HAP-1 (cell line): ENCODE results near the gene NECAP2.

Source experiments
- DNase-seq, 2 experiments: peaks; one replicate each; pipeline ENCODE4 v3.0.0-alpha.2; 2016 to 2020; ENCODE audit warnings: low spot score in 2 of 2
- H3K27me3 ChIP-seq: fragments of 250-450 bp; sonication (Bioruptor Pico); 2 replicates; pipeline ENCODE4 v1.5.1; 2020; ENCODE audit warnings: low read depth, mild to moderate bottlenecking, moderate library complexity
- H3K36me3 ChIP-seq: fragments of 250-450 bp; sonication (Bioruptor Pico); replicated peaks from 2 replicates; pipeline ENCODE4 v1.5.1; 2020; ENCODE audit warnings: mild to moderate bottlenecking
- H3K4me1 ChIP-seq: fragments of 250-450 bp; sonication (Bioruptor Pico); 2 replicates; pipeline ENCODE4 v1.5.1; 2020; ENCODE audit warnings: mild to moderate bottlenecking
- H3K4me3 ChIP-seq: fragments of 250-450 bp; sonication (Bioruptor Pico); 2 replicates; pipeline ENCODE4 v1.5.1; 2020; ENCODE audit warnings: mild to moderate bottlenecking, moderate library complexity
- H3K9me3 ChIP-seq: fragments of 250-450 bp; sonication (Bioruptor Pico); 2 replicates; pipeline ENCODE4 v1.5.1; 2020; ENCODE audit warnings: mild to moderate bottlenecking, moderate library complexity
- in situ Hi-C: fragments of 300-500 bp; cut with MboI; formaldehyde crosslinking; loops from 3 replicates; pipeline ENCODE4 v1.14.3; 2020; ENCODE audit warnings: low sequenced_read_pairs, inconsistent platforms, mixed read lengths

Gene NECAP2

DNA sequence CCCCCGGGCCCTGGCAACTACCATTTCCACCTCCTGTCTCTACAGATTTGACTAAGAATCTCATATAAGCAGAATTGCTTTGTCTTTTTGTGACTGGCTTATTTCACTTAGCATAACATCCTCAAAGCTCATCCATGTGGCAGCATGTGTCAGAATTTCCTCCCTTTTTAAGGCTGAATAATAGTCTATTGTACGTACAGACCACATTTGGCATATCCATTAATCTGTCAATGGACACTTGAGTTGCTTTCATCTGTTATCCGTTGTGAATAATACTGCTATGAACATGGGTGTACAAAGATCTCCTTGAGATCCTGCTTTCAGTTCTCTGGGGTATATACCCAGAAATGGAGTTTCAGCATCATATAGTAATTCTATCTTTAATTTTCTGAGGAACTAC is 27.3 kb upstream of the NECAP2 start:
- H3K4me1 ChIP-seq = no peaks in the 10 kb centered on the region
- H3K36me3 ChIP-seq = no peaks in the 10 kb centered on the region
- H3K27me3 ChIP-seq = no peaks in the 10 kb centered on the region
- peak in 1 of 2 experiments; percentile 16 for DNase-seq
- H3K4me3 ChIP-seq = no peak overlapping the region
- no peaks in the 10 kb centered on the region for H3K9me3 ChIP-seq
- in situ Hi-C loops = no loop called here

GRCh38 chr1:16418823-16419425 is 21.6 kb upstream of the NECAP2 start:
- H3K4me1 ChIP-seq = no peaks in the 10 kb centered on the region
- H3K9me3 ChIP-seq = no peaks in the 10 kb centered on the region
- H3K4me3 ChIP-seq = no peak overlapping the region
- DNase-seq = no peak
- in situ Hi-C loops = no loop called here
- no peaks in the 10 kb centered on the region for H3K36me3 ChIP-seq
- H3K27me3 ChIP-seq = no peaks in the 10 kb centered on the region

- DNase-seq = no peak
- H3K4me3 ChIP-seq = no peak overlapping the region
- no peaks in the 10 kb centered on the region for H3K27me3 ChIP-seq
- no peaks in the 10 kb centered on the region for H3K4me1 ChIP-seq
- in situ Hi-C loops = no loop called here
- H3K9me3 ChIP-seq = no peaks in the 10 kb centered on the region
- H3K36me3 ChIP-seq = no peaks in the 10 kb centered on the region
Measured at GRCh38 chr1:16420424-16421118, 20.0 kb upstream of the NECAP2 start.

DNA sequence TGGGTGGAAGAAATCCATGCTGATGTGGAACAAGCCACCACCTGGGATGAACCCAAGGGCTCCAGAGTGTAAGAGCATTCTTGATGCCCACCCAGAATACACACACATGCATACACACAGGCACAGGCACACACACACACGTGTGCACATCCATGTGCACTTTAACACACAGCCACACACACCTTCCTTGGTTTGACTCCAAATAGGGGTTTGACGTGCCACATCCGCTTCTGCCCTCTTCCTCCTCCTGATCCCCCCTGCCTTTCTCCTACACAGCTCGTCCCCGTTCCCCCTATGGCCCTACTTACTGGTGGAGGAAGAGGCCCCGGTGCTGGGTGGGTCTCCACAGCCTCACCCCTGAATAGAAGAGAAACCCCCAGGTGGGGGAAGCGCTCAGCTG is 19.3 kb upstream of the NECAP2 start:
- no peaks in the 10 kb centered on the region for H3K36me3 ChIP-seq
- no peaks in the 10 kb centered on the region for H3K9me3 ChIP-seq
- no peak overlapping the region for H3K4me3 ChIP-seq
- H3K27me3 ChIP-seq = no peaks in the 10 kb centered on the region
- in situ Hi-C loops = no loop called here
- H3K4me1 ChIP-seq = no peaks in the 10 kb centered on the region
- no peak for DNase-seq

- DNase-seq = no peak
- no peak overlapping the region for H3K4me3 ChIP-seq
- H3K4me1 ChIP-seq = no peaks in the 10 kb centered on the region
- H3K9me3 ChIP-seq = no peaks in the 10 kb centered on the region
- H3K36me3 ChIP-seq = no peaks in the 10 kb centered on the region
- in situ Hi-C loops = no loop called here
- no peaks in the 10 kb centered on the region for H3K27me3 ChIP-seq
Measured at GRCh38 chr1:16422041-16422440, 18.5 kb upstream of the NECAP2 start.

- DNase-seq = no peak
- Histone ChIP-seq H3K36me3 (no peaks in the 10 kb centered on the region), H3K4me1 (no peaks in the 10 kb centered on the region), H3K9me3 (no peaks in the 10 kb centered on the region), H3K4me3 (no peak overlapping the region), H3K27me3 (no peaks in the 10 kb centered on the region)
- in situ Hi-C loops = no loop called here
Measured at GRCh38 chr1:16425125-16426025, 15.1 kb upstream of the NECAP2 start.

- Histone ChIP-seq H3K9me3 (no peaks in the 10 kb centered on the region), H3K36me3 (no peaks in the 10 kb centered on the region), H3K4me1 (no peaks in the 10 kb centered on the region), H3K27me3 (no peaks in the 10 kb centered on the region), H3K4me3 (no peak overlapping the region)
- DNase-seq = peak in 1 of 2 experiments; percentile 59
- in situ Hi-C loops = no loop called here
Measured at GRCh38 chr1:16430606-16431005, 9.9 kb upstream of the NECAP2 start.

GRCh38 chr1:16433030-16433429 is 7.5 kb upstream of the NECAP2 start:
- Histone ChIP-seq H3K9me3 (no peaks in the 10 kb centered on the region), H3K27me3 (no peaks in the 10 kb centered on the region), H3K4me3 (no peak overlapping the region), H3K4me1 (no peaks in the 10 kb centered on the region), H3K36me3 (no peaks in the 10 kb centered on the region)
- in situ Hi-C loops = no loop called here
- DNase-seq = no peak

DNA sequence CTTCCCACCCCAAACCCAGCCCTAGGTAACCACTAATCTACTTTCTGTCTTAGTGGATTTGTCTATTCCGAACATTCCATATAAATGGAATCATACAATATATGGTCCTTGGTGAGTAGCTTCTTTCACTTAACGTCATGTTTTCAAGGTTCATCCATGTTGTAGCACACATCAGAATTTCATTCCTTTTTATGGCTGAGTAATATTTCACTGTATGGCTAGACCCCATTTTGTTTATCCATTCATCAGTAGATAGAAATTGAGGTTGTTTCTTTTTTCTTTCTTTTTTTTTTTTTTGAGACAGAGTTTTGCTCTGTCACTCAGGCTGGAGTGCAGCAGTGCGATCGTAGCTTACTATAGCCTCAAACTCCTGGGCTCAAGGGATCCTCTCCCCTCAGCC is 6.5 kb upstream of the NECAP2 start:
- H3K9me3 ChIP-seq = no peaks in the 10 kb centered on the region
- no peaks in the 10 kb centered on the region for H3K36me3 ChIP-seq
- DNase-seq = no peak
- H3K27me3 ChIP-seq = no peaks in the 10 kb centered on the region
- no peak overlapping the region for H3K4me3 ChIP-seq
- in situ Hi-C loops = no loop called here
- no peaks in the 10 kb centered on the region for H3K4me1 ChIP-seq

DNA sequence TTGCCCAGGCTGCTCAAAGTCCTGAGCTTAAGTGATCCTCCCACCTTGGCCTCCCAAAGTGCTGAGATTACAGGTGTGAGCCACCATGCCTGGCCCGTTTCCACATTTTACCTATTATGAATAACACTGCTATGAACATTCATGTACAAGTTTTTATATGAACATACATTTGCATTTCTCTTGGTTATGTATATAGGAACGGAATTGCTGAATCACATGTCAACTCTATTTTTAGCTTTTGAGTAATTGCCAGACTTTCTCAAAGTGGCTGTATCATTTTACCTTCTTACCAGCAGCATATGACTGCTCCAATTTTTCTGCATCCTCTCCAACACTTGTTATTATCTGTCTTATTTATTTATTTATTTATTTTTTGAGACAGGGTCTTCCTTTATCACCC is 6.0 kb upstream of the NECAP2 start:
- in situ Hi-C loops = no loop called here
- no peaks in the 10 kb centered on the region for H3K36me3 ChIP-seq

DNA sequence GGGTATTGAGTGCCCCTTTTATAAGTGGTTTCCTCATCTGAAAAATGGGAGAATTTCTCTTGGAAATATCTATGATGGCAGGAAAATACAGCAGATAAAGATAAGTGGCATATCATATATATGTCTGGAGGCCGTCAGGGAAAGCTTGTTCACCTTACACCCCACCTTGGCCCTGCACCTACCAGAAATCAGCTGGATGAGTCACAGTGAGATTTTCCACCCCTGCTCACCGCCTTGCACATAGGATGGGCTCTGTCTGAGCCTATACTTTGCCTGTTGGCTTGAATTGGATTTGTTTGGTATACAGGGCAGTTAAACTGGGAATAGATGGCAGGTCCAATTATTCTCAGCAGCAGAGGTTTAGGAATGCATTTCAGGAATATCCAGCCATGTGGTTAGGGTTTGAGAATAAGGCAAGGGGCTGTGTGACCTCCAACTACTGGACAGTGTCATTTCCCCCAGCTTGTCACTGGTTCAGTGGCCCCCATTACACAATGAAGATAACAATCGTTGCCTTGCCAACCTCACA is 3.5 kb upstream of the NECAP2 start, which contains the start of gene SPATA21:
Gene SPATA21 (minus strand): TSS at position 479 of the 529 bp plus-strand sequence. CDS start 6,053 bp downstream, outside the sequence.
- DNase-seq = no peak
- in situ Hi-C loops = no loop called here
- Histone ChIP-seq H3K9me3 (no peaks in the 10 kb centered on the region), H3K36me3 (peaks cover 3% of the 10 kb centered on the region; the same call in 1 of the 2 replicates), H3K27me3 (no peaks in the 10 kb centered on the region), H3K4me3 (no peak within 1 kb of the TSS), H3K4me1 (peaks cover 5% of the 10 kb centered on the region)

More for the DNA sequence above, 6.0 kb upstream of the NECAP2 start:
- no peaks in the 10 kb centered on the region for H3K27me3 ChIP-seq
- no peak for DNase-seq
- H3K4me3 ChIP-seq = no peak overlapping the region
- H3K9me3 ChIP-seq = no peaks in the 10 kb centered on the region
- no peaks in the 10 kb centered on the region for H3K4me1 ChIP-seq

GRCh38 chr1:16438516-16438915 is 2.0 kb upstream of the NECAP2 start:
- in situ Hi-C loops = no loop called here
- H3K9me3 ChIP-seq = no peaks in the 10 kb centered on the region
- H3K4me1 ChIP-seq = peaks cover 5% of the 10 kb centered on the region
- H3K4me3 ChIP-seq = no peak overlapping the region
- no peak for DNase-seq
- no peaks in the 10 kb centered on the region for H3K27me3 ChIP-seq
- peaks cover 12% of the 10 kb centered on the region for H3K36me3 ChIP-seq

DNA sequence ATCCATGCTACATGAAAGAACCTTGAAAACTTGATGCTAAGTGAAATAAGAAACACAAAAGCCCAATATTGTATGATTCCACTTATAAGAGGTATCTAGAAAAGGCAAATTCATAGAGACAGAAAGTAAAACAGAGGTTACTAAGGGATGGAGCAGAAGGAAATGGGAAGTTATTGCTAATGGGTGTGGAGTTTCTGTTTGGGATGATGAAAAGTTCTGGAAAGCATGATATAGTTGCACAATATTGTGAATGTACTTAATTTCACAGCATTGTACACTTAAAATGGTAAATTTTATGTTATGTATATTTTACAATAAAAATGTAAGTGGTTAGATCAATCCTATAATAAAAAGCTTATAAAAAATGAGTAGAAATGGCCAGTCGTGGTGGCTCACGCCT is 1.6 kb upstream of the NECAP2 start:
- in situ Hi-C loops = no loop called here
- Histone ChIP-seq H3K36me3 (peaks cover 16% of the 10 kb centered on the region), H3K4me1 (peaks cover 5% of the 10 kb centered on the region), H3K9me3 (no peaks in the 10 kb centered on the region), H3K4me3 (no peak overlapping the region), H3K27me3 (no peaks in the 10 kb centered on the region)
- no peak for DNase-seq

DNA sequence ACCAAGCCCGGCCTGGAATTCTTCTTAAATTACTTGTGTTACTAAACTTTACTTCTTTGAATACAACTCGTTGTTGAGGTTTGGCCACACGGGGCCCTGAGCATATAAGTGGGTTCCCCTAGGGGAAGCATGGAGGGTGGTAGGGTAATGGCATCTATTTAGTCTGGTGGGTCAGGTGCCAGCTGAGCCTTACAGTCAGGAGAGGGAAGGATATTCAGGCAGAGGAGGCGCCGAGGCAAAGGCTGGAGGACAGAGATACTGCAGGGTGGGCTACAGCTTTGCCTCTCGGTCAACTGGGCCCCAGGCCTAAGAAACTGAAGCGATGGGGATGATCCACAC is 424 bp upstream of the NECAP2 start:
- DNase-seq = no peak
- Histone ChIP-seq H3K4me3 (peak overlapping the region; percentile 97), H3K27me3 (no peaks in the 10 kb centered on the region), H3K4me1 (peaks cover 5% of the 10 kb centered on the region), H3K9me3 (no peaks in the 10 kb centered on the region), H3K36me3 (peaks cover 24% of the 10 kb centered on the region)
- in situ Hi-C loops = no loop called here
